ENCODE measurements around the gene NOVA1.

The NOVA1 gene

GRCh38 chr14:26593357-26593756 lies 4.5 kb downstream of the NOVA1 start:
- no peak for DNase-seq

GRCh38 chr14:26589925-26590324 lies 7.9 kb downstream of the NOVA1 start:
- DNase-seq = no peak

- DNase-seq = no peak
These were observed 20.1 kb downstream of the NOVA1 start for GRCh38 chr14:26577711-26578110.

GRCh38 chr14:26554069-26554772 lies 43.6 kb downstream of the NOVA1 start:
- DNase-seq = no peak

- DNase-seq = no peak
These were observed 48.3 kb downstream of the NOVA1 start for GRCh38 chr14:26549571-26549970.

- no peak for DNase-seq
These were observed 49.4 kb downstream of the NOVA1 start for GRCh38 chr14:26548406-26548805.

- DNase-seq = no peak
These were observed 59.7 kb downstream of the NOVA1 start for GRCh38 chr14:26538176-26538575.

- DNase-seq = no peak
These were observed 65.9 kb downstream of the NOVA1 start for GRCh38 chr14:26531894-26532293.

GRCh38 chr14:26528415-26529182 lies 69.2 kb downstream of the NOVA1 start:
- DNase-seq = no peak

- no peak for DNase-seq
These were observed 70.7 kb downstream of the NOVA1 start for GRCh38 chr14:26527095-26527494.

- no peak for DNase-seq
These were observed 71.7 kb downstream of the NOVA1 start for GRCh38 chr14:26526137-26526536.

GRCh38 chr14:26525085-26525484 lies 72.7 kb downstream of the NOVA1 start:
- no peak for DNase-seq

GRCh38 chr14:26522967-26523366 lies 74.9 kb downstream of the NOVA1 start:
- no peak for DNase-seq

GRCh38 chr14:26517771-26518170 lies 80.1 kb downstream of the NOVA1 start:
- DNase-seq = no peak

GRCh38 chr14:26500028-26500427 lies 97.8 kb downstream of the NOVA1 start:
- DNase-seq = no peak

GRCh38 chr14:26499546-26499945 lies 98.3 kb downstream of the NOVA1 start:
- no peak for DNase-seq

- DNase-seq = no peak
These were observed 110.9 kb downstream of the NOVA1 start for GRCh38 chr14:26486922-26487321.

- DNase-seq = no peak
These were observed 113.3 kb downstream of the NOVA1 start for GRCh38 chr14:26484562-26484961.

- no peak for DNase-seq
These were observed 118.9 kb downstream of the NOVA1 start for GRCh38 chr14:26478967-26479366.

GRCh38 chr14:26466862-26467261 lies 131.0 kb downstream of the NOVA1 start:
- no peak for DNase-seq

- DNase-seq = no peak
These were observed 134.7 kb downstream of the NOVA1 start for GRCh38 chr14:26463136-26463535.

- DNase-seq = no peak
These were observed 143.7 kb downstream of the NOVA1 start for GRCh38 chr14:26454105-26454504.

- DNase-seq = no peak
These were observed 149.5 kb downstream of the NOVA1 start for GRCh38 chr14:26448181-26448855.

GRCh38 chr14:26444822-26445221 lies 153.0 kb downstream of the NOVA1 start:
- no peak for DNase-seq

Data from central memory CD4-positive, alpha-beta T cell (primary cell).